K562 (cell line): ENCODE results near the gene WDR45. TPM values are rescaled to one million over a fixed set of nuclear protein-coding genes. Genes with fewer than 3 reads are reported as not detected.

Source experiments
- CBX5 ChIP-seq: IDR thresholded peaks from 2 replicates; pipeline ENCODE4 v1.6.1; 2014; ENCODE audit warnings: low read depth, borderline replicate concordance
- CEBPB ChIP-seq: fragments of 450-650 bp; IDR thresholded peaks from 2 replicates; pipeline ENCODE4 v1.6.1; 2016; ENCODE audit warnings: missing genetic modification characterization, missing compliant biosample characterization
- MGA ChIP-seq: fragments of 450-650 bp; IDR thresholded peaks from 2 replicates; pipeline ENCODE4 v1.6.1; 2016; ENCODE audit warnings: mild to moderate bottlenecking, moderate library complexity
- PBX2 ChIP-seq, 2 experiments: IDR thresholded peaks in 1 of 2; conservative IDR thresholded peaks in 1 of 2; 2 replicates each; pipeline ENCODE4 v1.6.1; 2016; ENCODE audit warnings: low read depth in 2 of 2, mild to moderate bottlenecking in 1 of 2, missing compliant biosample characterization in 1 of 2, missing genetic modification characterization in 1 of 2, moderate library complexity in 1 of 2
- PTRF ChIP-seq: fragments of 450-650 bp; IDR thresholded peaks from 2 replicates; pipeline ENCODE4 v1.6.1; 2016; ENCODE audit warnings: mild to moderate bottlenecking, missing genetic modification characterization, missing compliant biosample characterization
- TFAP4 ChIP-seq: sonication (generic); formaldehyde crosslinking; IDR thresholded peaks from 2 replicates; pipeline ENCODE4 v1.8.0; 2022; ENCODE audit warnings: missing genetic modification reagents, mild to moderate bottlenecking, moderate library complexity, borderline replicate concordance
- WHSC1 ChIP-seq: IDR thresholded peaks from one replicate; pipeline ENCODE4 v1.6.1; 2012; ENCODE audit warnings: low read length, control low read depth, inconsistent platforms
- ZC3H11A ChIP-seq: IDR thresholded peaks from 2 replicates; pipeline ENCODE4 v1.6.1; 2012; ENCODE audit warnings: low read depth, low read length, improper control_type of control experiment
- ZFP91 ChIP-seq: sonication (generic); formaldehyde crosslinking; IDR thresholded peaks from 2 replicates; pipeline ENCODE4 v1.8.0; 2022; ENCODE audit warnings: mild to moderate bottlenecking, missing genetic modification reagents
- polyA plus RNA-seq, 8 experiments: library from polyadenylated mRNA; depleted of rRNA in 4 of 8; stranded (reverse) in 5 of 8; unstranded in 3 of 8; fragments of >200 nt; fragmentation: Nextera tagmentation in 2 of 8; fragmentation: Illumina TruSeq in 1 of 8; extraction: Ambion mirVana in 2 of 8; extraction: Trizol in 1 of 8; gene quantifications; 2 replicates each; pipeline versions ENCODE4 v1.2.1 to v1.2.3, GENCODE V29; 2011 to 2014; ENCODE audit warnings: inconsistent platforms in 1 of 8, missing spikeins in 1 of 8
- total RNA-seq, 7 experiments: library from RNA; depleted of rRNA in 6 of 7; stranded (reverse); fragments of >200 nt in 6 of 7; fragmentation: Illumina TruSeq in 2 of 7; extraction: Trizol in 2 of 7; gene quantifications; 2 replicates each; pipeline versions ENCODE4 v1.2.1 to v1.2.3, GENCODE V29; 2011 to 2021; ENCODE audit warnings: low replicate concordance in 1 of 7

The WDR45 gene
- total and polyA plus RNA-seq, 9 of the 15 experiments (the other 6 are each of a cell fraction or from before 2014, with no cell fraction given) = 19.4 to 136 (median 59.7) TPM

GRCh38 chrX:49039598-49040375 is 39.9 kb downstream of the WDR45 start (continued):
- TF ChIP-seq PBX2 (CRISPR knock-in tag; IDR thresholded peaks at IDR 0.05; ENCODE audit: low read depth) = no peak
- TF ChIP-seq PBX2 (tag; conservative IDR thresholded peaks at IDR 0.05; ENCODE audit: low read depth) = no peak
- no peak for TF ChIP-seq PTRF (tag)
- TF ChIP-seq WHSC1 = no peak
- TF ChIP-seq CEBPB = peak; percentile 99
- TF ChIP-seq MGA = no peak
- no peak for TF ChIP-seq CBX5
- no peak for TF ChIP-seq ZFP91 (CRISPR knock-in tag)
- TF ChIP-seq TFAP4 (CRISPR knock-in tag) = peak; percentile 16; the same call in 1 of the 2 replicates
- TF ChIP-seq ZC3H11A = no peak
